ENCODE measurements around the gene METTL2B. TPM values are rescaled to one million over a fixed set of nuclear protein-coding genes. Genes with fewer than 3 reads are reported as not detected.
A peak's percentile ranks its signal among the peaks of the same experiment; 100 is the strongest.

METTL2B gene
- total and polyA plus RNA-seq, 2 donors (not counting 1 experiment from before 2014, with no cell fraction given): 8.9 to 22.7 TPM

GRCh38 chr7:128446306-128446705 is 30.2 kb upstream of the METTL2B start:
- POLR2A ChIA-PET: no interaction called here
- Histone ChIP-seq H3K4me3 (ENCODE audit: control extremely low read depth in 1 of 5, extremely low read depth in 1 of 5, insufficient read depth in 1 of 5, low read depth in 2 of 5, low read length in 4 of 5) (no peak overlapping the region), H3K9ac (ENCODE audit: low read length) (no peak overlapping the region), H3K9me3 (ENCODE audit: control extremely low read depth in 1 of 3, control insufficient read depth in 2 of 3, insufficient read depth in 1 of 3, low read length in 2 of 3) (no peaks in the 10 kb centered on the region), H3K36me3 (replicated peaks in 1 of 2; ENCODE audit: control extremely low read depth in 1 of 2, control insufficient read depth in 1 of 2, extremely low read depth in 1 of 2, insufficient read depth in 2 of 2, low read length in 1 of 2) (no peaks in the 10 kb centered on the region), H4K20me1 (ENCODE audit: control insufficient read depth, insufficient read depth, low read length, poor library complexity, severe bottlenecking) (no peaks in the 10 kb centered on the region), H3K27ac (ENCODE audit: low read length in 2 of 2) (no peak overlapping the region), H3K4me2 (replicated peaks; ENCODE audit: low read depth, low read length, poor library complexity, severe bottlenecking) (no peak overlapping the region), H2AFZ (ENCODE audit: insufficient read depth, low read depth, low read length, poor library complexity, severe bottlenecking) (no peak overlapping the region), H3K4me1 (ENCODE audit: control insufficient read depth in 2 of 2, insufficient read depth in 2 of 2, low read length in 2 of 2) (peaks cover 3 to 9% of the 10 kb centered on the region in 2 donors), H3K79me2 (ENCODE audit: control insufficient read depth, insufficient read depth, low read length) (no peaks in the 10 kb centered on the region), H3K27me3 (replicated peaks in 1 of 4; ENCODE audit: control extremely low read depth in 1 of 4, control insufficient read depth in 3 of 4, insufficient read depth in 4 of 4, low read length in 3 of 4) (no peaks in the 10 kb centered on the region)
- CTCF ChIA-PET: interaction anchor here (7.6 kb wide), 1 partner anchor 14 kb away, joined by 46 read pairs; no protein-coding TSS in a partner anchor
- intact Hi-C loops (cut with micrococcal nuclease): no loop called here
- Mint-ChIP-seq H3K27ac (peak overlapping the region; percentile 37), H3K9me3 (ENCODE audit: insufficient read depth) (no peaks in the 10 kb centered on the region), H3K4me3 (no peak overlapping the region), H3K27me3 (no peaks in the 10 kb centered on the region), H3K4me1 (peaks cover 9% of the 10 kb centered on the region)
- ATAC-seq (ENCODE audit: low read depth) (no peak), DNase-seq (no peak)
- 70% methylated on average over 4 of the region's 5 CpGs for WGBS (ENCODE audit: insufficient coverage)
- TF ChIP-seq EZH2 (IDR thresholded peaks at IDR 0.05; ENCODE audit: borderline replicate concordance, insufficient read depth, low read depth, low read length, poor library complexity, severe bottlenecking) (no peak), CTCF (IDR thresholded peaks at IDR 0.05) (no peak)

- no peak overlapping the region for H3K27ac ChIP-seq (ENCODE audit: low read length in 2 of 2)
- no peak for ATAC-seq (ENCODE audit: low read depth)
- H3K4me1 ChIP-seq (ENCODE audit: control insufficient read depth in 2 of 2, insufficient read depth in 2 of 2, low read length in 2 of 2): peaks cover 3 to 9% of the 10 kb centered on the region in 2 donors
- ChIA-PET POLR2A (no interaction called here), CTCF (interaction anchor here (1.0 to 2.7 kb wide), 3 partner anchors 13 to 23 kb away, joined by 3 to 16 read pairs (median 3); no protein-coding TSS in a partner anchor)
- H3K9ac ChIP-seq (ENCODE audit: low read length): no peak overlapping the region
- H3K27me3 ChIP-seq (replicated peaks in 1 of 4; ENCODE audit: control extremely low read depth in 1 of 4, control insufficient read depth in 3 of 4, insufficient read depth in 4 of 4, low read length in 3 of 4): no peaks in the 10 kb centered on the region
- no peak overlapping the region for H2AFZ ChIP-seq (ENCODE audit: insufficient read depth, low read depth, low read length, poor library complexity, severe bottlenecking)
- Mint-ChIP-seq H3K4me1 (peaks cover 9% of the 10 kb centered on the region), H3K9me3 (ENCODE audit: insufficient read depth) (no peaks in the 10 kb centered on the region), H3K27me3 (no peaks in the 10 kb centered on the region), H3K4me3 (no peak overlapping the region), H3K27ac (no peak overlapping the region)
- no peaks in the 10 kb centered on the region for H4K20me1 ChIP-seq (ENCODE audit: control insufficient read depth, insufficient read depth, low read length, poor library complexity, severe bottlenecking)
- no peak overlapping the region for H3K4me2 ChIP-seq (replicated peaks; ENCODE audit: low read depth, low read length, poor library complexity, severe bottlenecking)
- no peaks in the 10 kb centered on the region for H3K9me3 ChIP-seq (ENCODE audit: control extremely low read depth in 1 of 3, control insufficient read depth in 2 of 3, insufficient read depth in 1 of 3, low read length in 2 of 3)
- DNase-seq: no peak
- no peaks in the 10 kb centered on the region for H3K79me2 ChIP-seq (ENCODE audit: control insufficient read depth, insufficient read depth, low read length)
- H3K36me3 ChIP-seq (replicated peaks in 1 of 2; ENCODE audit: control extremely low read depth in 1 of 2, control insufficient read depth in 1 of 2, extremely low read depth in 1 of 2, insufficient read depth in 2 of 2, low read length in 1 of 2): no peaks in the 10 kb centered on the region
- WGBS (ENCODE audit: insufficient coverage): 50% methylated on average over 2 of the region's 4 CpGs
- intact Hi-C loops (cut with micrococcal nuclease): no loop called here
- TF ChIP-seq CTCF (IDR thresholded peaks at IDR 0.05) (no peak), EZH2 (IDR thresholded peaks at IDR 0.05; ENCODE audit: borderline replicate concordance, insufficient read depth, low read depth, low read length, poor library complexity, severe bottlenecking) (no peak)
- H3K4me3 ChIP-seq (ENCODE audit: control extremely low read depth in 1 of 5, extremely low read depth in 1 of 5, insufficient read depth in 1 of 5, low read depth in 2 of 5, low read length in 4 of 5): no peak overlapping the region
Measured at GRCh38 chr7:128447941-128448564, 28.5 kb upstream of the METTL2B start.

Data from B cell (primary cell).